HG03060 (cell line): Measurements from ENCODE around the gene FBXL20.
"Not testable (repeated sequence)": the region's sequence is repeated elsewhere in the genome, so short reads cannot be mapped to it uniquely, and the experiment has no call there.

Experiments
- ATAC-seq: cut with Tn5 transposase; IDR thresholded peaks from one replicate; pipeline ENCODE4 v1.9.1; 2021; ENCODE audit warnings: low read depth, moderate number of reproducible peaks; ENCODE audit not compliant: unreplicated experiment

FBXL20 gene

GRCh38 chr17:39391448-39391847 lies 10.0 kb downstream of the FBXL20 start:
- no peak for ATAC-seq

DNA sequence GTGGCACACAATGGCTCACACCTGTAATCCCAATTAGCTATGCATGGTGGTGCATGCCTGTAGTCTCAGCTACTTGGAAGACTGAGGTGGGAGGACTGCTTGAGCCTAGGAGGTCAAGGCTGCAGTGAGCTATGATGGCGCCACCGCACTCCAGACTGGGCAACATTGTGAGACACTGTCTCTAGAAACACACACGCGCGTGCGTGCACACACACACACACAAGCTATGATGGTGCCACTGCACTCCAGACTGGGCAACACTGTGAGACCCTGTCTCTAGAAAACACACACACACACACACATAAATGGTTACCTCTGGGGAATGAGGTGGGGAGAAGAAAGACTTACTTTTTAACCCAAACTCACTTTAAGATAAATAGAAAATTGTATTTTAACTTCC lies 16.4 kb downstream of the FBXL20 start:
- ATAC-seq: no peak

- ATAC-seq: no peak
Observed at GRCh38 chr17:39380144-39380543, 21.3 kb downstream of the FBXL20 start.

DNA sequence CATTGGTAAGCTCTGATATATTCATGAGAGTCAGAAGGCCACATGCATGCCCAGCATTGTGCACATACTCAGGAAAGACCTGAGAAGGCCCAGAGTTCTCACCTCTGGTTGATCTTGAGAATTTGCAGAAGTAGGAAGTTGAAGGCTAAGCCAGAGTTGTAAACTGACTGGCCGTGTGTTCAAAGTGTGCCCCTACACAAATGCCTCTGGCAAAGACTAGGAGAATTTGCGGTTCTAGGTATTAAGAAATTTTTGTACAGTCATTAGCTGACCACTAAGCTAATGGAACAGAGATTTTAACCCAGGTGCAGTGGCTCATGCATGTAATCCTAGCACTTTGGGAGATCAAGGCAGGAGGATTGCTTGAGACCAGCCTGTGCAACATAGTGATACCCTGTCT lies 25.0 kb downstream of the FBXL20 start:
- no peak for ATAC-seq

DNA sequence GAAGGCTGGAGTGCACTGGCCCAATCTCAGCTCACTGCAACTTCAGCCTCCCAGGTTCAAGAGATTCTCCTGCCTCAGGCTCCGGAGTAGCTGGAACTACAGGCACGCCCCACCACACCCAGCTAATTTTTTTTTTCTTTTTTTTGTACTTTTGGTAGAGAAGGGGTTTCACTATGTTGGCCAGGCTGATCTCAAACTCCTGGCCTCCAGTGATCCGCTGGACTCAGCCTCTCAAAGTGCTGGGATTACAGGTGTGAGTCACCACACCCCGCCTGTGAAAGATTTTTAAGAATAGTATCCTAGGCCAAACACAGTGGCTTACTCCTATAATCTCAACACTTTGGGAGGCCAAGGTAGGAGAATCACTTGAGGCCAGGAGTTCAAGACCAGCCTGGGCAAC lies 33.6 kb downstream of the FBXL20 start:
- ATAC-seq: not testable (repeated sequence)

DNA sequence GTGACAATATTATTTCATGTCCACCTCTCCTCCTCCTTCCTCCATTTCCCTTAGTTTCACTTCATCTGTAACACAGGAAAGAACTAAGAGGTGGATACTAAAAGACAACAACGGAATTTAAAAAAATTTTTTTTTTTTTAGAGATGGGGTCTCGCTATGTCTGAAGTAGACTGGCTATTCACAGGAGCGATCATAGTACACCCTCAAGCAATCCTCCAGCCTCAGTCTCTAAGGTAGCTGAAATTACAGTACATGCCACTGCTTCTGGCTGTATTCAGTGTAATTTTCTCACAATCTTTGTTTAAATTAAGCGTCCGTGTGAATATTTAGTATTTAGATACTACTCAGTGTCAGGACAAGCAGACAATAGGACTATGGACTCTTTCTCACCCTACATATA lies 35.6 kb downstream of the FBXL20 start:
- ATAC-seq: no peak

- no peak for ATAC-seq
Observed at GRCh38 chr17:39365242-39365641, 36.2 kb downstream of the FBXL20 start.

GRCh38 chr17:39364236-39365025 lies 37.0 kb downstream of the FBXL20 start:
- ATAC-seq: no peak

DNA sequence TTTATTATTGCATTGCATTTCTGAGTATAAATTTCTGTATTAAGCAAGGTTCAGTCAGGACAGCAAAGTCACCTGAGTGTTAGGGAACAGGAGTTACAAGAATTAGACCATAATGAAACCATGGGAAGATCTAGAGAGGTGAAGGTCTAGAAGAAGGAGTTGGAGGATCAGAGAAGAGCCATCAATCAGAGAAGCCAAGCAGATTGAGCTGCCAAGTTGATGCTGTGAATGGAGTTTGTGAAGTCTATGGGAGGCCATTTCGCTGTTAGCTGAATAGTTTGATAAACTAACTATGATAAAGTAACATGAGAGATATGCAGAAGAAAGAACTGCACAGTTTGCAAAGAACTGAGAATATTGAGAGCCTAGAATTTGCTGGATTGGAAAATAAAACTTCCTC lies 40.4 kb downstream of the FBXL20 start:
- ATAC-seq: no peak

- ATAC-seq: no peak
Observed at GRCh38 chr17:39360537-39360936, 40.9 kb downstream of the FBXL20 start.

DNA sequence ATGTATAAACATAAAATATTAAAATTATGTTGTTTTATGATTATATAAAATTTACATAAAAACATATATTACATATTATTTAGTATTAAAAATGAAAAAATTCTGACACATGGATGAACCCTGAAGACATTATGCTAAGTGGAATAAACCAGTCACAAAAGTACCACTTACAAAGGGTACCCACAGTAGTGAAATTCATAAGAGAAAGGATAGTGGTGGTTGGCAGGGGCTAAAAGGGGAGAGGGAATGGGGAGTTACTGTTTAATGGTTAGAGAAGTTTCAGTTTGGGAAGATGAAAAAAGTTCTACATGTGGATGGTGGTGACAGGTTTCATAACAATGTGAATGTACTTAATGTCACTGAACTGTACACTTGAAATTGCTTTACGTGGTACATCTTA lies 41.4 kb downstream of the FBXL20 start:
- ATAC-seq: no peak

DNA sequence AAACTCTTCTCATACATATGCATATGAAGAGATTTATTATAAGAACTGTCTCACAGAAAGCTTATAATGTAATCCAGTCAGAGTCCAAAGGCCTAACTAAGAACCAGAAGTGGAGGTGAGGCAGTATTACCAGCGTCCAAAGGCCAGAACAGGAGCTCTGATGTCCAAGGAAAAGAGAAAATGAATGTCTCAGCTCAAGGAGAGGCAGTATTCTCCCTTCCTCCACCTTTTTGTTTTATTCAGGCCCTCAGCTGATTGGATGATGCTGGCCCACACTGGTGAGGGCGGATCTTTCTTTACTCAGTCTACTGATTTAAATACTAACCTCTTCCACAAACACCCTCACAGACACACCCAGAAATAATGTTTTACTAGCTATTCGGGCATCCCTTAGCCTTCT lies 43.4 kb downstream of the FBXL20 start:
- ATAC-seq: no peak

- no peak for ATAC-seq
Observed at GRCh38 chr17:39357488-39357887, 43.9 kb downstream of the FBXL20 start.

DNA sequence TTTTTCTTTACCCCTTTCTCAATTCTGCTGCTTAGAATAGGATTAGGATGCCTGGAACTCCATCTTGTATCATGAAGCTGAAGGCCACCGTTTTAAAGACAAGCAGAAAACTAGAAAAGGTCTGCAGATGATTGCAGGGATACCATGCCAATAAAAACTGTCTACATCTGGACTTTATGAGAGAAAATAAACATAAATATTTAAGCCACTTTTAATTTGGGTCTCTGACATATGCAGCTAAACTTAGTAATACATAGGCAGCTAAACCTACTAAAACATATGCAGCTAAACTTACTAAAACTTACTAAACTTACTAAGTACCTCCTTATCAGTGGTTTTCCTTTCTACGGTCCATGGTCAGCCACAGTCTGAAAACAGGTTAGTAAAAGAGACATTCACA lies 48.4 kb downstream of the FBXL20 start:
- ATAC-seq: no peak

DNA sequence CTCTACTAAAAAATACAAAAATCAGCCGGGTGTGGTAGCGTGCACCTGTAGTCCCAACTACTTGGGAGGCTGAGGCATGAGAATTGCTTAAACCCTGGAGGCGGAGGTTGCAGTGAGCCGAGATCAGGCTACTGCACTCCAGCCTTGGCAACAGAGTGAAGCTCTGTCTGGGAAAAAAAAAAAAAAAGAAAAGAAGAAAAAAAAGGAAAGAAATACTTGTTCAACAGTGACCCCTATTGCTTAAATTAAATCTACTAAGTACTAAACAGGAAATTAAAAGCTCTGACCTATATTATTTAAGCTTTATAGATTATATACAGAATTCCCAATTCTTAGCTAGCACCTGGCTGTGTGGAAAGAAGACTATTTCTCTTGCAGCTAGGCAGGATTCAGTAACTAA lies 48.9 kb downstream of the FBXL20 start:
- no peak for ATAC-seq

- no peak for ATAC-seq
Observed at GRCh38 chr17:39351508-39351907, 49.9 kb downstream of the FBXL20 start.

- no peak for ATAC-seq
Observed at GRCh38 chr17:39349246-39349645, 52.2 kb downstream of the FBXL20 start.

DNA sequence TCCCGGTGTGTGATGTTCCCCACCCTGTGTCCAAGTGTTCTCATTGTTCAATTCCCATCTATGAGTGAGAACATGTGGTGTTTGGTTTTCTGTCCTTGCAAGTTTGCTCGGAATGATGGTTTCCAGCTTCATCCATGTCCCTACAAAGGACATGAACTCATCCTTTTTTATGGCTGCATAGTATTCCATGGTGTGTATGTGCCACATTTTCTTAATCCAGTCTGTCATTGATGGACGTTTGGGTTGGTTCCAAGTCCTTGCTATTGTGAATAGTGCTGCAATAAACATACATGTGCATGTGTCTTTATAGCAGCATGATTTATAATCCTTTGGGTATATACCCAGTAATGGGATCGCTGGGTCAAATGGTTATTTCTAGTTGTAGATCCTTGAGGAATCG lies 54.6 kb downstream of the FBXL20 start:
- not testable (repeated sequence) for ATAC-seq

DNA sequence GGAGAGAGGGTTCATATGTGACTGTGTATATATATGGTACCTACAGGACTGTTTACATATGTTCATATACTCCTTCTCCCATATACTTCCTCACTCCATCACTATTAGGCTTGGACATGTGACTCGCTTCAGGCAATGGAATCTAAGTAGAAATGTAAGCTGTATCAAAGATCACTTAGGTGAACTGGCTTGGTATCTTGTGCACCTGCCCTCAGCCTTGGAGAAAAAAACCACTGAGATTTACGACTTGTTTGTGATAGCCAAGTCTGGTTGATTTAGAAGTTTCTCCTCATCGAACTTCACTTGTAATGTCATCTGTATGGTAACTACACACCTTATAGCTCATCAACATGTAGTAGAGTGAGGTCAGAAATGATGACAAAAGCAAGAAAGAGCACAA lies 59.9 kb downstream of the FBXL20 start:
- no peak for ATAC-seq

GRCh38 chr17:39340731-39341130 lies 60.7 kb downstream of the FBXL20 start:
- ATAC-seq: no peak

DNA sequence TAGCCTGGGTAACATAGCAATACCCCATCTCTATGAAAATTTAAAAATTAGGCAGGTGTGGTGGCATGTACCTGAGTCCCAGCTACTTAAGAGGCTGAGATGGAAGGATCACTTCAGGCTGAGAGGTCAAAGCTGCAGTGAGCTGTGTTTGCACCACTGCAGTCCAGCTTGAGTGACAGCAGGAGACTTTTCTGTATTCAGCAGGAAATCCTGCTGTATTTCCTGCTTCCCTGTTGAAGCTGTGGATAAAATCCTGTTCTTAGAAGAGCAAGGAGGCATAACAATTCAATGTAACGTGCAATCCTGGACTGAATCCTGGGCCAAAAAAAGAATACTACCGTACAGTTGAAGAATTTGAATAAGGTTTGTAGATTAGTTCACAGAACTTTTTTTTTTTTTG lies 62.2 kb downstream of the FBXL20 start:
- ATAC-seq: no peak

GRCh38 chr17:39337649-39338048 lies 63.8 kb downstream of the FBXL20 start:
- ATAC-seq: not testable (repeated sequence)
